A549 (cell line): ENCODE measurements around the gene CCDC85A. TPM values are rescaled to one million over a fixed set of nuclear protein-coding genes. Genes with fewer than 3 reads are reported as not detected.

Experiments
- ATAC-seq, 2 experiments: fragments of 200-7000 bp in 1 of 2; fragments of >200 bp in 1 of 2; cut with Nextera tagmentation in 1 of 2; cut with Tn5 transposase in 1 of 2; 3 replicates each; pipeline versions ENCODE4 v1.8.0 to v1.9.1; 2018 to 2020; ENCODE audit warnings: mild to moderate bottlenecking in 1 of 2, moderate library complexity in 1 of 2
- CTCF ChIA-PET: fragments of 300-600 bp; sonication (Branson Sonifier 250); formaldehyde crosslinking; extraction: SDS; loops from one replicate; lab custom pipeline; 2021; ENCODE audit warnings: antibody characterized with exemption, inconsistent platforms; lab: Yijun Ruan, JAX
- POLR2A ChIA-PET: fragments of 350-600 bp; formaldehyde crosslinking; extraction: SDS; loops from one replicate; lab custom pipeline; 2021; ENCODE audit warnings: antibody characterized with exemption, inconsistent platforms; lab: Yijun Ruan, JAX
- DNase-seq, 2 experiments: peaks; one replicate each; pipeline versions ENCODE4 v3.0.0 to v3.0.0-alpha.2; 2011 to 2016; ENCODE audit warnings: low read depth in 1 of 2, low spot score in 1 of 2
- FAIRE-seq: peaks from 2 replicates; lab custom pipeline; 2011; peaks lifted over from hg19 to GRCh38; lab: Jason Lieb, UNC
- H3K27ac ChIP-seq, 2 experiments: fragments of >200 bp; sonication (Bioruptor Twin); formaldehyde crosslinking; 3 replicates each; pipeline ENCODE4 v1.5.1; 2016 to 2017
- H3K4me1 ChIP-seq: fragments of >200 bp; sonication (Bioruptor Twin); formaldehyde crosslinking; 3 replicates; pipeline ENCODE4 v1.6.1; 2016
- H3K4me2 ChIP-seq: fragments of >200 bp; sonication (Bioruptor Twin); formaldehyde crosslinking; 3 replicates; pipeline ENCODE4 v1.6.1; 2016
- H3K4me3 ChIP-seq: fragments of >200 bp; sonication (Bioruptor Twin); formaldehyde crosslinking; 3 replicates; pipeline ENCODE4 v1.5.1; 2016
- H3K9me3 ChIP-seq: fragments of >200 bp; sonication (Bioruptor Twin); formaldehyde crosslinking; 3 replicates; pipeline ENCODE4 v1.6.1; 2016
- ATOH8 ChIP-seq: fragments of 250-450 bp; sonication (Bioruptor Pico); IDR thresholded peaks from 2 replicates; pipeline ENCODE4 v1.5.0; 2020; ENCODE audit warnings: low read depth, mild to moderate bottlenecking, moderate library complexity
- BCL3 ChIP-seq: fragments of >200 bp; sonication (Bioruptor Twin); formaldehyde crosslinking; IDR thresholded peaks from 3 replicates; pipeline ENCODE4 v1.6.1; 2016
- BHLHE40 ChIP-seq: IDR thresholded peaks from 2 replicates; pipeline ENCODE4 v1.6.1; 2012; ENCODE audit warnings: low read depth, low read length, inconsistent platforms
- CBX2 ChIP-seq: fragments of 200-600 bp; sonication (generic); IDR thresholded peaks from 2 replicates; pipeline ENCODE4 v1.6.1; 2016; ENCODE audit warnings: low read depth, mild to moderate bottlenecking, borderline replicate concordance
- CBX8 ChIP-seq: fragments of 200-600 bp; sonication (generic); IDR thresholded peaks from 2 replicates; pipeline ENCODE4 v1.6.1; 2016
- EP300 ChIP-seq, 2 experiments: fragments of >200 bp; sonication (Bioruptor Twin); formaldehyde crosslinking; IDR thresholded peaks; 2 replicates in 1 of 2; 3 replicates in 1 of 2; pipeline ENCODE4 v1.6.1; 2016 to 2017
- FOSL2 ChIP-seq, 2 experiments: fragments of 450-650 bp in 1 of 2; fragments of >200 bp in 1 of 2; sonication (Bioruptor Twin) in 1 of 2; formaldehyde crosslinking; IDR thresholded peaks; 2 replicates each; pipeline versions ENCODE4 v1.5.0 to v1.6.1; 2016 to 2020; ENCODE audit warnings: mild to moderate bottlenecking in 1 of 2, moderate library complexity in 1 of 2
- GATA3 ChIP-seq: IDR thresholded peaks from 2 replicates; pipeline ENCODE4 v1.6.1; 2012; ENCODE audit warnings: borderline replicate concordance
- JUN ChIP-seq, 2 experiments: fragments of >200 bp; sonication (Bioruptor Twin); formaldehyde crosslinking; IDR thresholded peaks; 2 replicates in 1 of 2; 3 replicates in 1 of 2; pipeline ENCODE4 v1.6.1; 2016 to 2017
- KDM1A ChIP-seq: fragments of 200-600 bp; sonication (generic); IDR thresholded peaks from 2 replicates; pipeline ENCODE4 v1.6.1; 2016; ENCODE audit warnings: low read depth, mild to moderate bottlenecking
- MAFK ChIP-seq: fragments of 450-650 bp; IDR thresholded peaks from 2 replicates; pipeline ENCODE4 v1.6.1; 2014; ENCODE audit not compliant: partially characterized antibody
- MAX ChIP-seq: IDR thresholded peaks from 2 replicates; pipeline ENCODE4 v1.6.1; 2012
- NPAS2 ChIP-seq: fragments of 250-450 bp; sonication (Bioruptor Pico); IDR thresholded peaks from 2 replicates; pipeline ENCODE4 v1.8.0; 2022; ENCODE audit warnings: mild to moderate bottlenecking, moderate library complexity, borderline replicate concordance
- POLR2AphosphoS2 ChIP-seq: conservative IDR thresholded peaks from 2 replicates; pipeline ENCODE4 v1.6.1; 2012; ENCODE audit warnings: low read length, improper control_type of control experiment, inconsistent platforms
- RARB ChIP-seq: fragments of 250-450 bp; sonication (Bioruptor Pico); IDR thresholded peaks from 2 replicates; pipeline ENCODE4 v1.8.0; 2021; ENCODE audit warnings: mild to moderate bottlenecking, moderate library complexity
- TFCP2L1 ChIP-seq: fragments of 250-450 bp; sonication (Bioruptor Pico); IDR thresholded peaks from 2 replicates; pipeline ENCODE4 v1.5.0; 2021; ENCODE audit warnings: mild to moderate bottlenecking
- ZC3H11A ChIP-seq: fragments of 450-650 bp; IDR thresholded peaks from 2 replicates; pipeline ENCODE4 v1.6.1; 2014; ENCODE audit warnings: antibody characterized with exemption, mild to moderate bottlenecking
- ZFP36 ChIP-seq: fragments of 450-650 bp; IDR thresholded peaks from 2 replicates; pipeline ENCODE4 v1.6.1; 2014; ENCODE audit warnings: borderline replicate concordance; ENCODE audit not compliant: partially characterized antibody
- WGBS: methylation state at CpG from one replicate; pipeline ENCODE4 v1.1.6; 2017; ENCODE audit errors: missing lambda C conversion rate; 5-methylcytosine and 5-hydroxymethylcytosine counted together
- polyA plus RNA-seq, 4 experiments: library from polyadenylated mRNA; depleted of rRNA in 3 of 4; stranded (reverse); fragments of >200 nt; fragmentation: RNase III in 1 of 4; extraction: RNeasy Plus Mini Kit Qiagen cat#74134 plus additional on column Dnase treatment in 1 of 4; gene quantifications; 2 replicates in 3 of 4; 3 replicates in 1 of 4; pipeline ENCODE4 v1.2.3, GENCODE V29; 2011 to 2017
- TF ChIP-seq, protein P1 (sequence below): fragments of 250-450 bp; sonication (Bioruptor Pico); IDR thresholded peaks from 2 replicates; pipeline ENCODE4 v1.5.0; 2021; ENCODE audit warnings: mild to moderate bottlenecking, moderate library complexity, borderline replicate concordance
- TF ChIP-seq, protein P2 (sequence below): IDR thresholded peaks from 2 replicates; pipeline ENCODE4 v1.6.1; 2012
- TF ChIP-seq, protein P3 (sequence below): fragments of 200-600 bp; sonication (generic); IDR thresholded peaks from 2 replicates; pipeline ENCODE4 v1.6.1; 2016; ENCODE audit warnings: antibody characterized with exemption, mild to moderate bottlenecking, moderate library complexity

Gene CCDC85A
- polyA plus RNA-seq, 2 of the 4 experiments (the other 2 are of a cell fraction), result 0.05 to 0.30 TPM

GRCh38 chr2:56248965-56249742 lies 65.4 kb downstream of the CCDC85A start:
- DNase-seq, result no peak
- no peak overlapping the region for H3K4me3 ChIP-seq
- H3K4me2 ChIP-seq, result no peak overlapping the region
- WGBS, result 31% methylated on average over 5 of the region's 5 CpGs
- H3K27ac ChIP-seq, result no peak overlapping the region
- POLR2A ChIA-PET, result no interaction called here
- no peaks in the 10 kb centered on the region for H3K4me1 ChIP-seq
- FAIRE-seq, result no peak
- no peak for TF ChIP-seq ZFP36
- CTCF ChIA-PET, result no interaction called here
- H3K9me3 ChIP-seq, result no peaks in the 10 kb centered on the region
- ATAC-seq, result no peak

DNA sequence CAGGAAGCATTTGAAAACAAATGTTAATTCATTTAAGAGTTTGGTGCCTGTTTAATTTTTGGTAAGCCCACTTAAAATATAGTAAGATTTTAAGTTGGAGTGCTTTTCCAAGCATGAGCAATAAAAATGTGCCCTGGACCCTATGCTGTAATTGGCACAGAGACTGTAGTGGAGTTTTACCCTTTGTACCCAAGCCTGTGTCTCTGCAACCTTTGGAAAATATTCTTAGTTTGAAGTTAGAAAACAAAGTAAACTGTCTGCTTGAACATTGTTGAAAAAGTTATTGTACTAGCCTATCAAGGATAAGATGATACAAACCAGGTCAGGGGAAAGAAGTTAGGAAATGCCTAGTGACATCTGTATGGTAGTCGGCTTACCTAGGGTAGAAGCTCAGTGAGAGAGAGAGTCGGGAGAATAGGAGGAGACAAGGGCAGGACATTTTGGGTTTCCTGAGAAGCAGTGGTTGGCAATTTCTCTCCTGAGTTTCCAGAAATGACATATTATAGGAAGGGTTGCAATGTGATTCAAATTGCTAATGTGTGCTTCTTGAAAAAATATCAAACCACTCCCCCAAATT lies 66.5 kb downstream of the CCDC85A start:
- ChIA-PET CTCF (no interaction called here), POLR2A (no interaction called here)
- no peak for TF ChIP-seq BCL3
- TF ChIP-seq RARB, result no peak
- TF ChIP-seq CBX2, result no peak
- TF ChIP-seq, protein P1, sequence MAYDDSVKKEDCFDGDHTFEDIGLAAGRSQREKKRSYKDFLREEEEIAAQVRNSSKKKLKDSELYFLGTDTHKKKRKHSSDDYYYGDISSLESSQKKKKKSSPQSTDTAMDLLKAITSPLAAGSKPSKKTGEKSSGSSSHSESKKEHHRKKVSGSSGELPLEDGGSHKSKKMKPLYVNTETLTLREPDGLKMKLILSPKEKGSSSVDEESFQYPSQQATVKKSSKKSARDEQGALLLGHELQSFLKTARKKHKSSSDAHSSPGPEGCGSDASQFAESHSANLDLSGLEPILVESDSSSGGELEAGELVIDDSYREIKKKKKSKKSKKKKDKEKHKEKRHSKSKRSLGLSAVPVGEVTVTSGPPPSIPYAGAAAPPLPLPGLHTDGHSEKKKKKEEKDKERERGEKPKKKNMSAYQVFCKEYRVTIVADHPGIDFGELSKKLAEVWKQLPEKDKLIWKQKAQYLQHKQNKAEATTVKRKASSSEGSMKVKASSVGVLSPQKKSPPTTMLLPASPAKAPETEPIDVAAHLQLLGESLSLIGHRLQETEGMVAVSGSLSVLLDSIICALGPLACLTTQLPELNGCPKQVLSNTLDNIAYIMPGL (CRISPR knock-in tag), result no peak
- TF ChIP-seq TFCP2L1 (CRISPR knock-in tag), result no peak
- TF ChIP-seq ZC3H11A, result no peak
- no peak for TF ChIP-seq MAFK
- no peak for TF ChIP-seq ATOH8
- TF ChIP-seq FOSL2 (IDR thresholded peaks at IDR 0.05), result no peak
- no peak for TF ChIP-seq FOSL2 (CRISPR knock-in tag; IDR thresholded peaks at IDR 0.05)
- TF ChIP-seq NPAS2 (CRISPR knock-in tag), result no peak
- TF ChIP-seq JUN (IDR thresholded peaks at IDR 0.05), result no peak
- no peak for TF ChIP-seq CBX8
- ATAC-seq (no peak), DNase-seq (no peak), FAIRE-seq (no peak)
- Histone ChIP-seq H3K4me2 (no peak overlapping the region), H3K4me1 (no peaks in the 10 kb centered on the region), H3K4me3 (no peak overlapping the region), H3K27ac (no peak overlapping the region), H3K9me3 (no peaks in the 10 kb centered on the region)
- WGBS, result 34% methylated on average over 2 of the region's 2 CpGs

GRCh38 chr2:56260415-56260814 lies 76.6 kb downstream of the CCDC85A start:
- Histone ChIP-seq H3K9me3 (no peaks in the 10 kb centered on the region), H3K4me3 (no peak overlapping the region), H3K4me2 (no peak overlapping the region), H3K4me1 (no peaks in the 10 kb centered on the region), H3K27ac (no peak overlapping the region)
- no peak for ATAC-seq
- no peak for FAIRE-seq
- ChIA-PET CTCF (no interaction called here), POLR2A (no interaction called here)
- no peak for DNase-seq
- no peak for TF ChIP-seq POLR2AphosphoS2
- no peak for TF ChIP-seq ZC3H11A
- no peak for TF ChIP-seq RARB
- TF ChIP-seq MAX, result no peak
- no peak for TF ChIP-seq GATA3
- TF ChIP-seq EP300 (IDR thresholded peaks at IDR 0.05), result no peak
- TF ChIP-seq KDM1A, result no peak
- TF ChIP-seq, protein P2, sequence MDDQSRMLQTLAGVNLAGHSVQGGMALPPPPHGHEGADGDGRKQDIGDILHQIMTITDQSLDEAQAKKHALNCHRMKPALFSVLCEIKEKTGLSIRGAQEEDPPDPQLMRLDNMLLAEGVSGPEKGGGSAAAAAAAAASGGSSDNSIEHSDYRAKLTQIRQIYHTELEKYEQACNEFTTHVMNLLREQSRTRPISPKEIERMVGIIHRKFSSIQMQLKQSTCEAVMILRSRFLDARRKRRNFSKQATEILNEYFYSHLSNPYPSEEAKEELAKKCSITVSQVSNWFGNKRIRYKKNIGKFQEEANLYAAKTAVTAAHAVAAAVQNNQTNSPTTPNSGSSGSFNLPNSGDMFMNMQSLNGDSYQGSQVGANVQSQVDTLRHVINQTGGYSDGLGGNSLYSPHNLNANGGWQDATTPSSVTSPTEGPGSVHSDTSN, result no peak
- TF ChIP-seq BHLHE40, result no peak
- TF ChIP-seq, protein P3, sequence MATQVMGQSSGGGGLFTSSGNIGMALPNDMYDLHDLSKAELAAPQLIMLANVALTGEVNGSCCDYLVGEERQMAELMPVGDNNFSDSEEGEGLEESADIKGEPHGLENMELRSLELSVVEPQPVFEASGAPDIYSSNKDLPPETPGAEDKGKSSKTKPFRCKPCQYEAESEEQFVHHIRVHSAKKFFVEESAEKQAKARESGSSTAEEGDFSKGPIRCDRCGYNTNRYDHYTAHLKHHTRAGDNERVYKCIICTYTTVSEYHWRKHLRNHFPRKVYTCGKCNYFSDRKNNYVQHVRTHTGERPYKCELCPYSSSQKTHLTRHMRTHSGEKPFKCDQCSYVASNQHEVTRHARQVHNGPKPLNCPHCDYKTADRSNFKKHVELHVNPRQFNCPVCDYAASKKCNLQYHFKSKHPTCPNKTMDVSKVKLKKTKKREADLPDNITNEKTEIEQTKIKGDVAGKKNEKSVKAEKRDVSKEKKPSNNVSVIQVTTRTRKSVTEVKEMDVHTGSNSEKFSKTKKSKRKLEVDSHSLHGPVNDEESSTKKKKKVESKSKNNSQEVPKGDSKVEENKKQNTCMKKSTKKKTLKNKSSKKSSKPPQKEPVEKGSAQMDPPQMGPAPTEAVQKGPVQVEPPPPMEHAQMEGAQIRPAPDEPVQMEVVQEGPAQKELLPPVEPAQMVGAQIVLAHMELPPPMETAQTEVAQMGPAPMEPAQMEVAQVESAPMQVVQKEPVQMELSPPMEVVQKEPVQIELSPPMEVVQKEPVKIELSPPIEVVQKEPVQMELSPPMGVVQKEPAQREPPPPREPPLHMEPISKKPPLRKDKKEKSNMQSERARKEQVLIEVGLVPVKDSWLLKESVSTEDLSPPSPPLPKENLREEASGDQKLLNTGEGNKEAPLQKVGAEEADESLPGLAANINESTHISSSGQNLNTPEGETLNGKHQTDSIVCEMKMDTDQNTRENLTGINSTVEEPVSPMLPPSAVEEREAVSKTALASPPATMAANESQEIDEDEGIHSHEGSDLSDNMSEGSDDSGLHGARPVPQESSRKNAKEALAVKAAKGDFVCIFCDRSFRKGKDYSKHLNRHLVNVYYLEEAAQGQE, result no peak
- 9% methylated on average over 1 of the region's 1 CpG for WGBS
